Activated CD8-positive, alpha-beta memory T cell treated with anti-CD3 and anti-CD28 coated beads for 24 hours (primary cell): ENCODE data around the gene COL6A1.
"Not testable (repeated sequence)": the region's sequence is repeated elsewhere in the genome, so short reads cannot be mapped to it uniquely, and the experiment has no call there.

Source experiments
- DNase-seq: peaks from one replicate; pipeline ENCODE4 v3.0.0-alpha.2; 2020

The COL6A1 gene

DNA sequence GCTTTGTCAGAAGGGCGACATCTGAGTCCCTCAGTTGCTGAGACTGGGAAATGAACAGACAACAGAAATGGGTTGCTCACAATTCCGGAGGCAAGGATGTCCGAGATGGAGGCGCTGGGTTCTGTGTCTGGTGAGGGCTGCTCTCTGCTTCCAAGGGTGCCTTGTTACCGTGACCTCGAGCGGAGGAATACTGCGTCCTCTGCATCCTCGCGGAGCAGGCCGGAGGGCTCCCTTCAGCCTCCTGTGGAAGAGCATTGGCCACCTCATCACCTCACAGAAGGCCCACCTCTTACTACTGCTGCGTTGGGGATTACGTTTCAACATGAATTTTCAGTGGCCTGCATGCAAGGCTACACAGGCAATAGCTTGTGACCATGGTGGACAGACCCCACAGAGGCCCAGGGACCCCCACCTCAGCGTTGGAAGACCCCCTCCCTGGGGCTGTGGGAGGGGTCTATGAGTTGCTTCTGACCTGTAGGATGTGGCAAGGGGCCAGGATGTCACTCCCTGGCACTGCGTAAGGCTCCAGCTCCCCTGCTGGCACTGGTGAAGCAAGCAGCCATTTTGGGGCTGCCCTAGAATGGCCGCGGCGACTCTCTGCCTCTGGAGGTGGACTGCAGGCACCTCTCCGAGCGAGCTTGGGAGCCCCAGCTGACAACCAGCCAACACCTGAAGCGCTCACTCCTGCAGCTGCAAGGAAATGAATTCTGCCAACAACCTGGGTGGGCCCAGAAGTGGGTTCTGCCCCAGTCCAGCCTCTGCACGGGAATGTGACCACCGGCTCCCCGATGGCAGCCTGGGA, 36.3 kb upstream of the COL6A1 start:
- DNase-seq = no peak

- DNase-seq = no peak
Observed at GRCh38 chr21:45945868-45946210, 35.7 kb upstream of the COL6A1 start.

GRCh38 chr21:45947296-45947695, 34.3 kb upstream of the COL6A1 start:
- DNase-seq = no peak

DNA sequence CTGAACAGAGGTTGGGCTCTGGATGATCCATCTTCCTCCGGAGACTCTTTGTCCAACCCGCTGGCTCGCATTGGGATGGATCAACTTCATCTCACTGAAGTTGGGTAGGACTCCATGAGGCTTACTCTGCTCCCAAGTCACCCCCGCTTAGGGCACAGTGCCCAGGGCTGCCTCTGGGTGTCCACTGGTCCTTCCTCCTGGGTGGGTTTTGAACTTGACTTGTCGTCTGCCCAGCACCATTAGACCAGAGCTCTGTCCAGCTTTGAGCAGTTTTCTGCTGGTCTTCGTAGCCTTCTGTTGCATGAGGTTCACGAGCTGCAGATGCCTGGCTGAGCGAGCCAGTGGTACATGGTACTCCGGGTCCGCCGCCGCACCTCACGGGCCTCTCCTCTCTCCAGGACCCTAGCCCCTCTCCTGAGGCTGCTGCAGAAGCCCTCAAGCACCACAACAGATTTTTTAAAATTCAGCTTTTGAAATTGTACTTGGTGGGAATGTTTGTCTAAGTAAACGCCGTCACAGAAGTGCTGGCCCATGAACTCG, 33.8 kb upstream of the COL6A1 start:
- no peak for DNase-seq

GRCh38 chr21:45948576-45949141, 32.9 kb upstream of the COL6A1 start:
- no peak for DNase-seq

- no peak for DNase-seq
Observed at GRCh38 chr21:45949928-45950739, 31.4 kb upstream of the COL6A1 start.

DNA sequence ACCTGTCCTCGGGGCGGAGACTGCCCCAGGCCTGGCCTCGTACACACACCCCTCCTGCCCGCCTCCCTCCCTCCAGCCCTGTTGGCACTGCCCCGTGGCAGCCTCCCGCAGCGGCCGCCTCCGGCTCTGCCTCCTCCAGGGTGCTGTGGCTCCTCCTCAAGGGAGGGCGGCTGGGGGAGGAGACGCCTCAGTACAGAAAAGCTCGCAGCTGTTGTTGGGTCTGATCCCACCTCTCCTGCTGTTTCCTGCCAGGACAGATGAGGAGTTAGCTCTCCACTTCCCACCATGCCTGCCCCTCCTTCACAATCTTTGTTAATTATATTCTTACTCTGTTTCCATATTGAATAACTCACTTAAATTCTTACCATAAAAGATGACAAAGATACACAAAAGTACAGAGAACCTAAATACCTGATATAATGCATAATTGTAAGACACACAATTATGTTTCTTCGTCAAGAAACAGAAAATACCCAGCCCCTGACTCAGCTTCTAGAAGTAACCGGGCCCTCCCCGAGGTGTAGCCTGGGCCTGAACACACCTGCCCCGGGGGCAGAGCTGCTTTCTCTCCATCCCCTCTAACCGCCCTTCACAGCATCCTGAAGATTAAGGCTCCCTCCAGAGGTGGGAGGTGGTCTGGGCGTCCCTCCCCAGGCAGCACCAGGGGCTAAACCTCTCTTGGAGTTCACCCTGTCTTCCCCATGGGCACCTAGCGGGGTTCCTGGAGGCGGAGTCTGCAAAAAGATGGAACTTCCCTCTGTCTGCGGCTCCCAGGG, 30.6 kb upstream of the COL6A1 start:
- no peak for DNase-seq

DNA sequence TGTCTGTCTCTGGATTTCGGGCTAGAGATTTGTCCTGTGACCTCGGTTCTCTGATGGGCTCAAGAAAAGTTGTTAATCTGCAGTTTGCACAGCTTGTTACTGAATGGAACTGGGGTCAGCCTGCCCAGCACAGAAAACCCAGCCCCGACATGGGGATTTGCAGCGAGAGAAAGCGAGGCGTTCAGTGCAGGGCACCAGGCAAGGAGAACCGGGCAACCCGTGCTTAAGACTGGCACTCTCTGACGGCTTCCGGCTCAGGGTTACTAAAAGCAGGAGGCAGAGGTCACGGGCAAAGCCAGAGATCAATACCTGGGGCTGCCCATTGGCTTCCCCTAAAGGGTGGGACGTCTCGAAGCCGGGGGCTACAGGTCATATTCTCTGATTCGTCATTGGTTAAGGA, 29.9 kb upstream of the COL6A1 start:
- DNase-seq = no peak

DNA sequence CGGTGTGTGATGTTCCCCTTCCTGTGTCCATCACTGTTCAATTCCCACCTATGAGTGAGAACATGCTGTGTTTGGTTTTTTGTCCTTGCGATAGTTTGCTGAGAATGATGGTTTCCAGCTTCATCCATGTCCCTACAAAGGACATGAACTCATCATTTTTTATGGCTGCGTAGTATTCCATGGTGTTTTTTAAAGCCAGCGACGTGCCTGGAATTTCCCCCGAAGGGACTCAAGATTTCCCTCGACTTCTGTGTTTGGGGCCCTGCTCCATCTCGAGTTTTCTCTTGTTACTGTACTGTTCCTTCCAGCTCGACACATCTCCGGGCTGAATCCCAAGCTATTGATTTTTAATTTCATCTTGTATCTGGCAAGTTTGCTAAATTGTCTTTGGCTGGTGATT, 29.0 kb upstream of the COL6A1 start:
- DNase-seq = not testable (repeated sequence)

GRCh38 chr21:45952974-45953373, 28.6 kb upstream of the COL6A1 start:
- no peak for DNase-seq

- DNase-seq = no peak
Observed at GRCh38 chr21:45954261-45954660, 27.3 kb upstream of the COL6A1 start.

DNA sequence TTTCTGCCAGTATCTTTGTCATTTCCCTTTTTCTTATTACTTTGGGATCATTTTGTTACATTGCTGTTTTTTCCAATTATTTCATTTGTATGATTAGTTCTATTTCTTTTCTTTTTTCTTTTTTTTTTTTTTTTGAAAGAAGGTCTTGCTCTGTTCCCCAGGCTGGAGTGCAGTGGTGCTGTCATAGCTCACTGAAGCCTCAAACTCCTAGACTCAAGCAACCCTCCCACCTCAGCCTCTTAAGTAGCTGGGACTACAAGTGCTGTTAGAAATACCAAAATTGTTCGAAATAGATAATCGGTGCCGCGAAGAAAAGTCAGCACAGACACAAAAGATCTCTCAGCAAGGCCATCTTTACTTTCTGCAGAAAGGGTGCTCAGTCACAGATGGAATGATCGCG, 26.6 kb upstream of the COL6A1 start:
- no peak for DNase-seq

DNA sequence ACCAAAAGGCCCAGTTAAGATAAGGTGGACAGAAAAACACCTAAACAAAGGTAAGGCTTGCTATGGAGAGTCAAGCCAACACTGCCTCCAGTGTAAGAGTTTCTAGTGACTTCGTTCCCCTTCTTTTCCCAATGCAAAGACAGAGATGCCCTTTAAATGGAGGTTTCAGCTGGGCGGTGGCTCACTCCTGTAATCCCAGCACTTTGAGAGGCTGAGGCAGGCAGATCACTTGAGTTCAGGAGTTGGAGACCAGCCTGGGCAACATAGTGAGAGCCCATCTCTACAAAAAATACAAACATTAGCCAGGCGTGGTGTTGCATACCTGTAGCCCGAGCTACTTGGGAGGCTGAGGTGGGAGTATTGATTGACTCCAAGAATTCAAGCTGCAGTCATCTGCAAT, 24.0 kb upstream of the COL6A1 start:
- DNase-seq = no peak

- DNase-seq = no peak
Observed at GRCh38 chr21:45957981-45958600, 23.5 kb upstream of the COL6A1 start.

DNA sequence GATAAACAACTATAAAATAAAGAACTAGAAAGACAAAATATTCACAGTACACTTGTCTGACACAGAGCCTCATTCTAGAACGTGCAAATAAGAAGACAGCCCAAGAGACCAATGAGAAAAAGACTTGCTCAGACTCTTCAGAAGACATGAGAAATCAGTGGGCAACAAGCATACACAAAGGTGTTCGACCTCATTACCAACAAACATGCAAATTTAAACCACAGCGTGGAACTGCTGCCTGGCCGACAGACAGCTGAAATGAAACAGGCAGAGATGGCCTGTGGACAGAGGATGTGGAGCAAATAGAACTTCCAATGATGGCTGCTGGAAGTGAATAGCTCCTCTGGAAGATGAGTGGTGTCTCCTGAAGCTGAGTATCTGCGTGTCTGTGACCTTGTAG, 22.4 kb upstream of the COL6A1 start:
- DNase-seq = no peak

- DNase-seq = no peak
Observed at GRCh38 chr21:45959779-45960390, 21.7 kb upstream of the COL6A1 start.

DNA sequence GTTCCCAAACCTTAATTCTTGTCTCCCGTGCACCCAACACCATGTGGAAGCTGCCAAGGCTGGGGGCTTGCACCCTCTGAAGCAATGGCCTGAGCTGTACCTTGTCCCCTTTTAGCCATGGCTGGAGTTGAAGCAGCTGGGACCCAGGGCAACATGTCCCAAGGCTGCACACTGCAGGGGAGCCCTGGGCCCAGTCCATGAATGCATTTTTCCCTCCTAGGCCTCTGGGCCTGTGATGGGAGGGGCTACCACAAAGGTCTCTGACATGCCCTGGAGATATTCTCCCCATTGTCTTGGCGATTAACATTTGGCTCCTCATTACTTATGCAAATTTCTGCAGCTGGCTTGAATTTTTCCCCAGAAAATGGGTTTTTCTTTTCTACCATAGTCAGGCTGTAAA, 20.2 kb upstream of the COL6A1 start:
- DNase-seq = not testable (repeated sequence)

- no peak for DNase-seq
Observed at GRCh38 chr21:45962531-45963231, 18.9 kb upstream of the COL6A1 start.

DNA sequence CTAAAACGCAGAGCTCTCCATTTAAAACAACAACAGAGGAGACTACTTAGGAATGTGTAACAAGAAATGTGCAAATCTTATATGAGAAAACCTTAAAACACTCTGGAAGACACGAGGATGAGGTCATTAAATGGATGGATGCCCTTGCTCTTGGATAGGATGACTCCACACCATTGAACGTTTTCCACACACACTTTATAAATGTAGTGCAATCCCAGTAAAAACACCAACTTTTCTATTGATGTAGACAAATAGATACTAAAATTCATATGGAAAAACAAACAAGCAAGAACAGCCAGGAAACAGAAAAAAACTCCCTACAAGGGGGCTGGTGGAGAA, 18.4 kb upstream of the COL6A1 start:
- no peak for DNase-seq

GRCh38 chr21:45964649-45965048, 16.9 kb upstream of the COL6A1 start:
- no peak for DNase-seq

DNA sequence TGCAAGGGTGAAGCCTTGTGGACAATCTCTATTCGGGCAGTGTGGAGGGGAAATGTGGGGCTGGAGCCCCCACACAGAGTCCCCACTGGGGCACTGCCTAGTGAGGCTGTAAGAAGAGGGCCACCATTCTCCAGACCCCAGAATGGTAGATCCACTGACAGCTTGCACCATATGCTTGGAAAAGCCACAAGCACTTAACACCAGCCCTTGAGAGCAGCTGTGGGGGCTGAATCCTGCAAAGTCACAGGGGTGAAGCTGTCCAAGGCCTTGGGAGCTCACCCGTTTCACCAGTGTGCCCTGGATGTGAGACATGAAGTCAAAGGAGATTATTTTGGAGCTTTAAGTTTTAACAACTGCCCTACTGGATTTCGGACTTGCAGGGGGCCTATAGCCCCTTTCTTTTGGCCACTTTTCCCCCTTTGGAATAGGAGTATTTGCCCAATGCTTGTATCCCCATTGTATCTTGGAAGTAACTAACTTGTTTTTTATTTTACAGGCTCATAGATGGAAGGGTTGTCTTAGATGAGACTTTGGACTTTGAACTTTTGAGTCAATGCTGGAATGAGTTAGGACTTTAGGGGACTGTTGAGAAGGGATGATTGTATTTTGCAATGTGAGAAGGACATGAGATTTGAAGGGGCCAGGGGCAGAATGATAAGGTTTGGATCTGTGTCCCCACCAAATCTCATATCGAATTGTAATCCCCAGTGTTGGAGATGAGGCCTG, 16.3 kb upstream of the COL6A1 start:
- no peak for DNase-seq
